ENCODE measurements around the gene MATCAP1.

- no peak for TF ChIP-seq CTCF (optimal IDR thresholded peaks at IDR 0.05 in 1 of 3, IDR thresholded peaks at IDR 0.05 in 1 of 3, conservative IDR thresholded peaks at IDR 0.05 in 1 of 3; ENCODE audit: extremely low read depth in 1 of 3, insufficient read depth in 2 of 3, low read length in 3 of 3)
- TF ChIP-seq EZH2 (IDR thresholded peaks at IDR 0.05; ENCODE audit: low read length): no peak
Measured at GRCh38 chr16:67183284-67183626, 508 bp downstream of the MATCAP1 start.
